ENCODE measurements around the gene APBB2.
"Not testable (repeated sequence)": the region's sequence is repeated elsewhere in the genome, so short reads cannot be mapped to it uniquely, and the experiment has no call there.

APBB2 gene

DNA sequence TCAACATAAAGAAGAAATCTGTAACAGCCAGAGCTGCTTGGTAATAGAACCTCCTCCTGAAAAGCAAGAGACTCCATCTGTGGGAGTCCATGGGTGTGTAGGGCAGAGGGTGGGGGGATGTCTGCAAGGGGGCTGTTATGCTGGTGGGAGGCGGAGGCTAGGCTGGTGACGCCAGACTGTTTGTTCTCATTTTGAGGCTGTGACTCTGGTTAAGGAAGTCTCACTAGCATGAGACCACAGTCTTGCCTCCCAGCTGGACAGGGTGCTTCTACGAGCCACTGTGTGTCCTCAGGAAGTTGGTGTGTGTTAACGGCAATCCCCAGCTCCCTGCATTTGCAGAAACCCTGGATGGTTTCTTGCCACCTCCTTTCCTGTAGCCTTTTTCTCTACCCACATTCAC lies 384.8 kb downstream of the APBB2 start:
- Histone ChIP-seq H3K9me3 (ENCODE audit: low read depth, low read length) (no peaks in the 10 kb centered on the region), H3K9ac (ENCODE audit: insufficient read length) (no peak overlapping the region), H3K27ac (no peak overlapping the region), H3K4me3 (no peak overlapping the region), H3K36me3 (ENCODE audit: insufficient read depth, low read length) (peaks cover 8% of the 10 kb centered on the region; the same call in 1 of the 2 replicates)
- DNase-seq (ENCODE audit: low read depth, low spot score) = no peak
- TF ChIP-seq EZH2 (IDR thresholded peaks at IDR 0.05) (no peak), FOXP2 (optimal IDR thresholded peaks at IDR 0.05; ENCODE audit: control extremely low read depth, extremely low read length, insufficient read depth) (no peak), POLR2AphosphoS5 (IDR thresholded peaks at IDR 0.05; ENCODE audit: borderline replicate concordance, low read depth, low read length) (no peak)

DNA sequence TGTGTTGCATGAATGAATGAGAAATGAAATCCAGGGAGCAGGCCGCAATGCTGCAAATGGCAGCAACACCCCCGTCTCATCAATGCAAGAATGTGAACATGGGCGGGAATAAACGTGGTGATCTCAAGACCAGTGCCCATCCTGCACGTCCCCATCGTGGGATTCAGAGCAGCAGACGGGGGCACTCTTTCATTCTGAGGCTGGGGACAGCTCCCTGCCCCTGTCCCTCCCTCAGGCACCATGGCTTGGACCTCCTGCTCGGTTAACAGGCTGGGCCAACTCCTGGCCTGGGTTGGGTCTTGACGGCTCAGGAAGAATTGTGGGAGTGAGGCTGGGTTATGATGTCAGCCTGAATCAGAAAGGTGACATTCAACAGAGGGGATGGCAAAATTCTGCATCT lies 385.7 kb downstream of the APBB2 start:
- Histone ChIP-seq H3K9me3 (ENCODE audit: low read depth, low read length) (no peaks in the 10 kb centered on the region), H3K27ac (no peak overlapping the region), H3K36me3 (ENCODE audit: insufficient read depth, low read length) (peaks cover 8% of the 10 kb centered on the region; the same call in 1 of the 2 replicates), H3K9ac (ENCODE audit: insufficient read length) (no peak overlapping the region), H3K4me3 (no peak overlapping the region)
- TF ChIP-seq FOXP2 (optimal IDR thresholded peaks at IDR 0.05; ENCODE audit: control extremely low read depth, extremely low read length, insufficient read depth) (no peak), EZH2 (IDR thresholded peaks at IDR 0.05) (no peak), POLR2AphosphoS5 (IDR thresholded peaks at IDR 0.05; ENCODE audit: borderline replicate concordance, low read depth, low read length) (no peak)
- no peak for DNase-seq (ENCODE audit: low read depth, low spot score)

GRCh38 chr4:40827758-40828157 lies 386.6 kb downstream of the APBB2 start:
- Histone ChIP-seq H3K4me3 (no peak overlapping the region), H3K27ac (no peak overlapping the region), H3K9me3 (ENCODE audit: low read depth, low read length) (no peaks in the 10 kb centered on the region), H3K9ac (ENCODE audit: insufficient read length) (no peak overlapping the region), H3K36me3 (ENCODE audit: insufficient read depth, low read length) (peaks cover 16% of the 10 kb centered on the region; the same call in 1 of the 2 replicates)
- no peak for TF ChIP-seq EZH2 (IDR thresholded peaks at IDR 0.05)
- no peak for TF ChIP-seq FOXP2 (optimal IDR thresholded peaks at IDR 0.05; ENCODE audit: control extremely low read depth, extremely low read length, insufficient read depth)
- TF ChIP-seq POLR2AphosphoS5 (IDR thresholded peaks at IDR 0.05; ENCODE audit: borderline replicate concordance, low read depth, low read length) = no peak
- no peak for DNase-seq (ENCODE audit: low read depth, low spot score)

- Histone ChIP-seq H3K9ac (ENCODE audit: insufficient read length) (no peak overlapping the region), H3K27ac (no peak overlapping the region), H3K4me3 (no peak overlapping the region), H3K36me3 (ENCODE audit: insufficient read depth, low read length) (peaks cover 23% of the 10 kb centered on the region; the same call in 1 of the 2 replicates), H3K9me3 (ENCODE audit: low read depth, low read length) (no peaks in the 10 kb centered on the region)
- DNase-seq (ENCODE audit: low read depth, low spot score) = no peak
- no peak for TF ChIP-seq FOXP2 (optimal IDR thresholded peaks at IDR 0.05; ENCODE audit: control extremely low read depth, extremely low read length, insufficient read depth)
- TF ChIP-seq POLR2AphosphoS5 (IDR thresholded peaks at IDR 0.05; ENCODE audit: borderline replicate concordance, low read depth, low read length) = no peak
- no peak for TF ChIP-seq EZH2 (IDR thresholded peaks at IDR 0.05)
These were observed 387.5 kb downstream of the APBB2 start for GRCh38 chr4:40826821-40827220.

DNA sequence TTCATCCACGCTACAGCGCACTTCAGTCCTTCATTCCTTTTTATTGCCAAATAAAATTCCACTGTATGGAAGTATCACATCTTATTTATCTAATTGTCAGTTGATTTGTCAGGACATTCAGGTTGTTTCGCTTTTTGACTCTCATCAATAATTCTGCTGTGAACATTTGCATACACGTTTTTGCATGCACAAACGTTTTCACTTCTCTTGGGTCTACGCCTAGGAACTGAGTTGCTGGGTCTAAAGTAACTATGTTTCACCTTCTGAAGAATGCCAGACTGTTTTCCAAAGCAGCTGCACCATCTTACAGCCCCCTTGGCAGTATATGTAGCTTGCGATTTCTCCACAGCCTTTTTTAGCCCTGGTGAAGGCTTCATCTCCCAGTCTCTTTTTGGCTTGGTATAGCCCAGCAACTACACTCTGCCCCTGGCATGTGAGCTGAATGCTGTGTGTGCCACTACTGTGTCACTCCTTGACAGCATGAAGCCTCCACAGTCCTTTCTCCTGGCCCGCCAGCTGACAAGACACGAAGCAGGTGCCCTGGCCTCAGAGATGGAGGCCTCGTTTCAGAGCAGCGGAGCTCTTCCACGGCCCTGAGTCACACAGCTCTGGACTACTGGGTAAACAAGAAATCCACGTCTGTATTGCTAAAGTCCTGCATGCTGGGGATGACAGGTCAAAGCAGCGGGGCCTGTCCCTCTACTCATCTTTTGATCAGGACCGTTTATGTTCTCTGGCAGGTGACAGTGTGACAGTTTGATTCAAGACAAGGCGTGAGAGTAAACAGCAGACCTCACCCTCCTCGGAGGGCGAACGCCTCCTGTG lies 389.1 kb downstream of the APBB2 start:
- no peak for DNase-seq (ENCODE audit: low read depth, low spot score)
- TF ChIP-seq POLR2AphosphoS5 (IDR thresholded peaks at IDR 0.05; ENCODE audit: borderline replicate concordance, low read depth, low read length) = no peak
- TF ChIP-seq EZH2 (IDR thresholded peaks at IDR 0.05) = no peak
- TF ChIP-seq FOXP2 (optimal IDR thresholded peaks at IDR 0.05; ENCODE audit: control extremely low read depth, extremely low read length, insufficient read depth) = no peak
- H3K36me3 ChIP-seq (ENCODE audit: insufficient read depth, low read length) = peaks cover 31% of the 10 kb centered on the region; the same call in 1 of the 2 replicates
- H3K9me3 ChIP-seq (ENCODE audit: low read depth, low read length) = no peaks in the 10 kb centered on the region
- H3K4me3 ChIP-seq = no peak overlapping the region
- H3K9ac ChIP-seq (ENCODE audit: insufficient read length) = no peak overlapping the region
- no peak overlapping the region for H3K27ac ChIP-seq

- no peak for TF ChIP-seq EZH2 (IDR thresholded peaks at IDR 0.05)
- no peak for TF ChIP-seq FOXP2 (optimal IDR thresholded peaks at IDR 0.05; ENCODE audit: control extremely low read depth, extremely low read length, insufficient read depth)
- TF ChIP-seq POLR2AphosphoS5 (IDR thresholded peaks at IDR 0.05; ENCODE audit: borderline replicate concordance, low read depth, low read length) = no peak
- Histone ChIP-seq H3K36me3 (ENCODE audit: insufficient read depth, low read length) (peaks cover 31% of the 10 kb centered on the region; the same call in 1 of the 2 replicates), H3K9ac (ENCODE audit: insufficient read length) (no peak overlapping the region), H3K27ac (no peak overlapping the region), H3K9me3 (ENCODE audit: low read depth, low read length) (no peaks in the 10 kb centered on the region), H3K4me3 (no peak overlapping the region)
- DNase-seq (ENCODE audit: low read depth, low spot score) = no peak
These were observed 391.7 kb downstream of the APBB2 start for GRCh38 chr4:40822420-40823166.

DNA sequence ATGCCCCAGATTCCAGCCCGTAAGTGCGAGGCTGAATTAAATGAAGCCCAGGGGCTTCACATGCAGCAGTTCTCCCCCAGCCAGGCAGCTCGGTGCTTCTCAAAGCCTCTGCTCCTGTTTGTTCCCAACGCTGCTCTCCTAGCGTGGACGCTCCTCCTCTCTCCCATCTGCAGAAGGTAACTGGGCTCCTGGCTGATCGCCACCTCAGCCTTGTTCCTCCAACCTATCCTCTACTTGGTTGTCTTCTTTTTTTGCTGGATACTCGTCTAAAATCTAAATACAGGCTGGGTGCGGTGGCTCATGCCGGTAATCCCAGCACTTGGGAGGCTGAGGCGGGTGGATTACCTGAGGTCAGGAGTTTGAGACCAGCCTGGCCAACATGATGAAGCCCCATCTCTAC lies 394.2 kb downstream of the APBB2 start:
- no peak overlapping the region for H3K27ac ChIP-seq
- no peak overlapping the region for H3K4me3 ChIP-seq
- no peak for DNase-seq (ENCODE audit: low read depth, low spot score)
- H3K9me3 ChIP-seq (ENCODE audit: low read depth, low read length) = no peaks in the 10 kb centered on the region
- H3K9ac ChIP-seq (ENCODE audit: insufficient read length) = no peak overlapping the region
- H3K36me3 ChIP-seq (ENCODE audit: insufficient read depth, low read length) = peaks cover 39% of the 10 kb centered on the region
- no peak for TF ChIP-seq EZH2 (IDR thresholded peaks at IDR 0.05)
- TF ChIP-seq FOXP2 (optimal IDR thresholded peaks at IDR 0.05; ENCODE audit: control extremely low read depth, extremely low read length, insufficient read depth) = no peak
- no peak for TF ChIP-seq POLR2AphosphoS5 (IDR thresholded peaks at IDR 0.05; ENCODE audit: borderline replicate concordance, low read depth, low read length)

DNA sequence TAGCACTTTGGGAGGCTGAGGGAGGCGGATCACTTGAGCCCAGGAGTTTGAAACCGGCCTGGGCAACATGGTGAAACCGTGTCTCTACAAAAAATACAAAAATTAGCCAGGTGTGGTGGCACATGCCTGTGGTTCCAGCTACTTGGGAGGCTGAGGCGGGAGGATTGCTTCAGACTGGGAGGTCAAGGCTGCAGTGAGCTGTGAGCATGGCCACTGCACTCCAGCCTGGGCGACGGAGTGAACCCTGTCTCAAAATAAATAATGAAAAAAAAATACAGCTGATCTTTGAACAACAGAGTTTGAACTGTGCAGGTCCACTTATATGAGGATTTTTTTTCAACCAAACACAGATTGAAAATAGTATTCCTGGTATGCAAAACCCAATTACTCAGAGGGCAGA lies 397.2 kb downstream of the APBB2 start:
- H3K9ac ChIP-seq (ENCODE audit: insufficient read length); H3K27ac ChIP-seq; DNase-seq (ENCODE audit: low read depth, low spot score); H3K4me3 ChIP-seq; H3K9me3 ChIP-seq (ENCODE audit: low read depth, low read length): not testable (repeated sequence)
- H3K36me3 ChIP-seq (ENCODE audit: insufficient read depth, low read length) = peaks cover 39% of the 10 kb centered on the region
